SW 1271 (cell line): ENCODE measurements around the gene DNAJB5.
"Not testable (repeated sequence)": the region's sequence is repeated elsewhere in the genome, so short reads cannot be mapped to it uniquely, and the experiment has no call there.

Experiments used
- DNase-seq, 2 experiments: peaks; one replicate each; lab custom pipeline; 2025; lab: John Stamatoyannopoulos, UW

The DNAJB5 gene

DNA sequence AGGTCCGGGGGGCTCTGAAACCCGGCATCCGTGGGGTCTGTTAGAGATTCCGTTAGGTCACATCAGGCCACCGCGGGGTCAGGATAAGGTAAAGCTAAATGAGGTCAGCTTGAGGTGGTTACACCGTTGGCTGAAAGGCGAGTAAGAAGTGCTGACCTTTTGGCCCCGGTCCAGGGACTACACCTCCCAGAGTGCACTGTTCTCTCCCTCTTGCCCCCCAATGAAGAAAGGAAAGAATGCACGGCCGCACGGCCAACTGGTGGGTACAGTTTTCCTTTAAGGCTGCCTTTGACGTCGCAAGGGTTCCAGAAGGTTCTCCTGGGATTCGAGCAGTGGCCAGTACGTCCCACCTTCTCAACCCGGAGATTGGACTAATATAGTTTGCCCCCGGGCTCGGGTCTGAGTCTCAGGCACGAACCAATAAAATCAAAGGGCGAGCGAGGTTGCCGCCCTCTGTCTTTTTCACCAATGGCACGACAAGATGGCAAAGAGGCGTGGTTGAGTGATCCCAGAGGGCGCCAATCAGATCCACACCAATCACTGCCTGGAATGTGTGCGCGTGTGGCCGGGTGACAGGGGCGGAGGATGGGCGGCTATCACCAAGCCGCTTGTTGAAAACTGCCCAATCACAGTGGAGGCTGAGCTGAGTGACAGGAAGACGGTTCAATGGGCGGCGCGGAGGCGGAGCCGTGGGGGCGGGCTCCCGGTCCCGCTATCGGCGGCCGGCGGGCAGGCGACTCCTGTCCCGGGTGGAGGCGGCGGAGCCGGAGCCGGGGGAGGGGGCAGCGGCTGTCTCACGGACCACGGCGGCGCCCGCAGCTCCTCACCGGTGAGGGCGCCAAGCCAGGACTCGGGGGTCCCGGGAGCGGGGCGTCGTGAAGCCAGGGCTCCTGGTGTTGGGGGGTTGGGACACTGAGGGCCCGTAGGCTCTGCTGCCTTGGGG, at the start of gene DNAJB5:
TSS of gene DNAJB5 (plus strand) at position 743 of the 943 bp plus-strand sequence. CDS start 886 bp downstream, outside the sequence.
- DNase-seq: peak; percentile 86 to 96

DNA sequence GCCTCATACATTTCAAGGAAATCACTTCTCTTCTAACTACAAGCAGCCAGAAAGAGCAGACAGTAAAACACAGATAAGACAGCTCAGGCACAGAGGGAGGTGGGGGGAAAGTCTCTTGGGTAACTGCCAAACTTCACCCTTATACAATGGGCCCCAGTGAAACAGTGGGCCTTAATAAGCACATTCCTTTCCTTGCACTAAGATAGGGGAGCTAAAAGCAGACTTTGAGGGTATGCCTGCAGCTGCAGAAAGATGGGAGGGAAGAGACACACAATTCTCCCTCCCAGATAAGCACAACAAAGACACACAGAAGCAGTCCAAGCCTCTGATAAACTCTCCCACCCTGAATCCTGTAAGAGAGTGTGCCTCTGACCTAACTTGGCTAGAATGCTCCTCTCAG, 49.6 kb upstream of the DNAJB5 start:
- not testable (repeated sequence) for DNase-seq

DNA sequence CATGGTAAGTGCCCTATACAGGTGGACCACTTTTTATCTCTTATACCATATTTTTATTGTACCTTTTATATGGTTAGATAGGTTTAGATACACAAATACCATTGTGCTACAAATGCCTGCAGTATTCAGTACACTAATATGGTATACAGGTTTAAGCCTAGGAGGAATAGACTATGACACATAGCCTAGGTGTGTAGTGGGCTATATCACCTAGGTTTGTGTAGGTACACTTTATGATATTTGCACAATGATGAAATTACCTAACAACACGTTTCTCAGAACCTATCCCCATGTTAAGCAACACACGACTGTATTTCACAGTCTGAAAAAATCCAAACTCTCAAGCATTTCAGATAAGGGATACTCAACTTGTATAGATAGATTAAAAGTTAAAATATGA, 41.1 kb upstream of the DNAJB5 start:
- no peak for DNase-seq

DNA sequence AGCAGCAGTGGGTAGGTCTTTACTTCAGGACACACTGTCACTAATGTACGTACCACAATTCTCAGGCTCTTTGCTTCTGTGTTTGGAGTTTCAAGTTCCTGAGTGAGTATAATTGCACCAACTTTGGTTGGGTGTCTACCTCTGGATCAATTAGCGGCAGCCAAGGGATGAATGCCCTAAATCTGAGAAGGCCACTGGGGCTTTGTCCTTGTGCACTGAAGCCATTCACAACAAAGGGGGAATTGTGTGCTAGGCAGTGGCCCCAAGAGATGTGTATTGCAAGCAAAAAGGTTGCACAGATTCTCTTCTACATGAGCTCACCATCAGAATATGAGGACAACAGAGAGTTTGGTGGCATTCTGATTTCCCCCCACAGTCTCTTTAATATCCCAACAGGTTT, 35.3 kb upstream of the DNAJB5 start:
- no peak for DNase-seq

DNA sequence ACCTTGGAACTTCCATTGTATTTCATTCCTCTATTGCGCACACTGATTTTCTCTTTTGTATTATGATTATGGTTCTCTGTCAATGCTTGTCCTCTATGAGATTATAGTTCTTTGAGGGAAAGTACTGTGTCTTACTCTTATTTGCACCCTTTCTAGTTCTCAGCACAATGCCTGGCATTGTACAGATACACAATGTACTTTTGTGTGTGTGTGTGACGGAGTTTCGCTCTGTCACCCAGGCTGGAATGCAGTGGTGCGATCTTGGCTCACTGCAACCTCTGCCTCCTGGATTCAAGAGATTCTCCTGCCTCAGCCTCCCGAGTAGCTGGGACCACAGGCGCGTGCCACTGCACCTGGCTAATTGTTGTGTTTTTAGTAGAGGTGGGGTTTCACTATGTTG, 33.5 kb upstream of the DNAJB5 start:
- not testable (repeated sequence) for DNase-seq

DNA sequence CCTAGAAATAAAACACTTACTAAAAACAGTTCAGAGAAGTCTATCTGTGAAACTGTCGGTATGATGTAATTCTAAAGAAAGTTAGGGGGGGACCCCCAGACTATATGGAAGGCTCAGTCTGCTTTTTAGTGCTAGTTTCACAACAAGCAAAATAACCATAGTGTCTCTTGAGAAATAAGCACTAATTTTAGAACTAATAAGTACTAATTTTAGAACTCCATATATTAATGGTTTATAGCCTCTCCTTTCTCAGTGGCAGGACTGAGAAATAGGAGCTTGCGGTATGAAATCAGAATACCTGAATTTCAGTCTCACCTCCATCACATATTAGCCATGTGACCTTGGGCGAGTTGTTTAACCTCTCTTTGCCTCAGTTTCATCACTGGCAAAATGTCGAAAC, 32.9 kb upstream of the DNAJB5 start:
- no peak for DNase-seq

DNA sequence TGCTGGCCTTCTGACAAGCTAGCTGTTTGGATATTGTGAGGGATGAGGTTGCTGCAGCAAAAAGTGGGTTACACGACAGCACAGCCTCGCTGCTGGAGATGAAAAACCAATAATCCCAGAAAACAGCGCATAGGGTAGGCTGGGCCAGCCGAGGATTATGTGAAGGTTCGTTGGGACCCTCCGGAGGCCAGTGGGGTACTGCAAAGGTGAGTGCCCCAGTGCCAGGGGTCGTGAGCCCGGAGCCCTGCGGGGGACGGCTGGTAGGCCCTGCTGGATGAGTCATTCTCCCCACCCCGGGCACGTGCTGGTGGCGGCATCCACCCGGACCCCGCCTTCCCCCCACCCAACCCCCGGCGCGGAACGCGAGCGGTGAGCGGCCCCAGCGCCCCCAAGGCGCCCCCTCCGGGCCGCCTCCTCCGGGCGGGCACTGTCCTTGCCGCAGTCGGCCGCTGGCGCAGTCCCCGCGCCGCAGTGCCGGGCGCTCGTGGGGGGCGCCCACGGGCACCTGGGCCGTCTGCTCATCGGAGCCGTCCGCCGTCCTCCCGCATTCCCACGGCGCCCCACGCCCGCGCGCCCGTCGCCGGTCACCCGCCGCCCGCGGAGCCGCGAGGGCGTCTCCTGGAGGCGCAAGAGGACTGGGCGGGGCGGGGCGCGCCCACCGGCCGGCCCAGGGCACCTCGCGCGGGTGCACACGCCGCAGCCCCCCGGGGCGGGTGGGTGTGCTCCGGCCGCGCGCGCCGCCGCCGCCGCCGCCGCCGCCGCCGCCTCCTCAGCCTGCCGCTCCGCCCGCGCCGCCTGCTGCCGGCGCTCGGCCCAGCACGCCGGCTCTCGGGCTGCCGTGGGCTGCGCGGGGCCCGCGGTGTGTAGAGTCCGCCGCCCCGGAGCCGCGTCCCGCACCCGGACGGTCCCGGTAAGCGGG, 31.8 kb upstream of the DNAJB5 start, which contains the start of gene PHF24:
TSS of gene PHF24 (plus strand) at position 794 of the 919 bp plus-strand sequence. CDS start 13,014 bp downstream, outside the sequence.
- no peak for DNase-seq

DNA sequence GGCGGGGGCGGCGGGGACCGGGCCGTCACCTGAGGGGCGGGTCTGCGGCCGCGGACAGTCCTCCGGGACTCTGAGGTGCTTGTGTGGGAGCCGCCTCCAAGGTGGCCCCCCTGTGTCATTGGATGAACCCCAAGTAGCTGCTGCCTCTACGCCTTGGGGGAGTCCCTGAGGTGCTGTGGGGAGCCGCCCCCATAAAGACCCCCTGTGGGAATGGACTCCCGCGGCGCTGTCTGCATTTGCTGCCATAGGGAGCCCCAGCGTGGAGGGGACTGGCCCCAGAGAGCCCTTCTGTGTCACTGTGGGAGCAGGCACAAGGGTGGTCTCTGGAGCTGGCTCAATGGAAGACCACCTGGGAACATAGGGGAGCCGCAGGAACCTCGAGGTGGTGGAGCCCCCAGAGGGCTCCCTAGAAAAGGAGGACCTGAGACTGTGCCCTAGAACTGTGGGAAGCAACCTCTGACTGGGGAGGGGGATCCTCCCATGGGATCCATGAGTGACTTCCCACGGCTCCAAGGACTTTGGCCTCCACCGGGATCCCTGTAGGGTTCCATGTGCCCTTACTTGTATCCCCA, 31.0 kb upstream of the DNAJB5 start:
- no peak for DNase-seq

DNA sequence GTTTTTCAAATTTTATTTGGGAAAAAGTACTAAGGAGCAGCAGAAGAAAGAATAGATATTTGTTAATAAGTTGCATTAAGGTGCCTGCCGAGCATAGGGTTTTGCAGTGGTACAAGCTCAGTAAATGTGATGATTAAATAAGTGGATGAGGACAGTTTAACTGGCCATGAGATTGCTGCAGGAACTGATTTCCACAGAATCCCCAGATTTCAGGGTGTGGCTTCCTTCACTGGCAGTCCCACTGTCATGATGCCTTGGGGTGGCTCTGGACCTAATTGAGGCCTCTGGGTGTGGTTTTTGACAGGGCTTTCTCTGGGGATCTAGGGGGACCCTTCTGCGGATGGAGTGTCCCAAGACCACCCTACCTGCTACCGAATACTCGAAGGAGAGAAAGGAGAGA, 30.1 kb upstream of the DNAJB5 start:
- DNase-seq: no peak

DNA sequence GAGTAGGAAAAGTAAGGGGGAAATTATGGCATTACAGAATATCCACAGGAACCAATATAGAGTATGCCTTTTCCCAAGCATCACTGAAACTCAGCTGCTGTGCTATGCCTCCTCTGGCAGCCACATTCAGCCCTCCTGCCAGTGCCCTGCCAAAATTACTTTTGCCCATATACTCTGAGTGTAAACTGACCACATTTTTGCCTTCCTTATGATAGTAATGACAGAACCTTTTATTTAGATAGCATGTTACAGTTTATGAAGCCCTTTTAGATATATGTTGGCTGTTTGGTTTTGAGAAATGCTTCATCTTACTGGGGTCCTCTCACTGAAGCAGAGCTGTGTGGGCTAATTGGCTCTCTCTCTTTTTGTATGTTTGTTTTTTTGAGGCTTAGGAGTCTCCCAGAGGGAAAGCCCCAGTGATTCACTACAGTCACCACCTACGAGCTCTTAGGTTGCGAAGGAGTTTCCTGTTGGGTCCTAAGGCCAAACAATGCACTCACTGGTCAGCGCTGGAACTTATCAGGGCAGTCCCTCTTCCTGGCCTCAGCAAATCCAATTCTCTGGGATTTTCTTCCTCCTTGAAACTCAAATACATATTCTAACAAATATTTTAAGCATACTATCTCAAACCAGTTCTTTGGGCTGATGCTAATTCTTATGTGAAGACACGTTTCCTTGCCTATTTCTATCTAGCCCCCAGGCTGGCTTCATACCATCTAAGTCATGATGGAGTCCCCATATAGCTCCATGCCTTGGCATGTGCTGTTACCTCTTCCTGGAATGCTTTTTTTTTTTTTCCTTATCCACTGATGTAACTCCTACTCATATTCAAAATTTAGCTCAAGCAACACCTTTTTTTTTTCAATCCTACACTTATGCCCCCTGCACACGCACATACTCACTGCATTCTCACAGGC, 27.7 kb upstream of the DNAJB5 start:
- peak; percentile 8 to 17 for DNase-seq

DNA sequence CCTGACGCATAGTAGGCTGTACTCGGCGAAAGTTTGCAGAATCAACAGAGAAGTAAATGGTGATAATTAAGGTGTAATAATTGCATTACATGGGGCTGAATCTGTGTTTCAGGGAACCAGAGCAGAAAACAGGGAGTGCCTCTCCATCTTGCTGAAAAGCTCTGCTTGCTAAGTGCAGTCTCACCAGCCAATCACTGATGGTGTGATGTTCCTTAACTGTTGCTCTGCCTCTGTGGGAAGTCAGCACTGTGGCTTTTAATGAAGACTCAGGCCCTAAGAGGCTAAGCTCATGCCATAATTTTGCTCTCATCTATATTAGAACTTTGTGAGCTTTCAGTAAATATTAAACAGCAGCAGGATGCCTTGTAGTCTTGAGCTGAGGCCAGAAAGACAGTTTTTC, 27.0 kb upstream of the DNAJB5 start:
- DNase-seq: no peak

DNA sequence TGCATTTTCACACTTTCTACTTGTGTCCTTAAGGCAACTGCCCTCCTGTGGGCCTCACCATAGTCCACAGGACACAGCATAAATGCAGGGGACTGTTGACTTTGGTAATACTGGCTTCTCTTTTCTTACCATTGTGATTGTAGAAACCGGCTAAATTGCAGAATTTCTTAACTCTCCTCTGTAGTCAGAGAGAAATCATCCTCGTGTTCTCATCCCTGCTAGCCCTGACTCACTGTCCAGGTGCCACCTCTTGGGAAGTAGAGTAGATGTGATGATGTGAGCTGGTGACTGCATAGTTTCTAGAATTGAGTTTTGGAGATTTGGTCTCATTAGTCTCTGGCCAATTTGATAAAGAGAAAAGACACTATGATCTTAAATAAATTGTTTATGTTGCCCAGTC, 26.0 kb upstream of the DNAJB5 start:
- DNase-seq: no peak

DNA sequence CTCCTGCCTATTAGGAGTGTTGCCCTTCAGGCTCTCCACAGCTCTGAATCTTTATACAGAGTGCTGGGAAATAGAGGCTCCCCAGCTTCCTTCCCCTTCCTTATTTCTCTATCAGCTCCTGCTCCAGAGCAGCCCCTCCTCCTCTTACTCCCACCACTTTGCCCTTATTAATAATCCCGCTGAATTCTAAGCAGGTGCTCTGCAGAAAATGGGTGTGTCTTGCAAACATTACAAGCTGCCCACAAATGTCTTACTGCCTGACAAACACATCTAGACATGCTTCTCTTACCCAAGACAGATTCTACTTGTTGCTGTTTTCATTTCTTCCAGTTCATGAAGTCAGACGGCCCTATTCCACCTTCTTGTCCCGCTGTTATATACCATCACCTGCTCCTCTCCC, 25.1 kb upstream of the DNAJB5 start:
- DNase-seq: no peak

DNA sequence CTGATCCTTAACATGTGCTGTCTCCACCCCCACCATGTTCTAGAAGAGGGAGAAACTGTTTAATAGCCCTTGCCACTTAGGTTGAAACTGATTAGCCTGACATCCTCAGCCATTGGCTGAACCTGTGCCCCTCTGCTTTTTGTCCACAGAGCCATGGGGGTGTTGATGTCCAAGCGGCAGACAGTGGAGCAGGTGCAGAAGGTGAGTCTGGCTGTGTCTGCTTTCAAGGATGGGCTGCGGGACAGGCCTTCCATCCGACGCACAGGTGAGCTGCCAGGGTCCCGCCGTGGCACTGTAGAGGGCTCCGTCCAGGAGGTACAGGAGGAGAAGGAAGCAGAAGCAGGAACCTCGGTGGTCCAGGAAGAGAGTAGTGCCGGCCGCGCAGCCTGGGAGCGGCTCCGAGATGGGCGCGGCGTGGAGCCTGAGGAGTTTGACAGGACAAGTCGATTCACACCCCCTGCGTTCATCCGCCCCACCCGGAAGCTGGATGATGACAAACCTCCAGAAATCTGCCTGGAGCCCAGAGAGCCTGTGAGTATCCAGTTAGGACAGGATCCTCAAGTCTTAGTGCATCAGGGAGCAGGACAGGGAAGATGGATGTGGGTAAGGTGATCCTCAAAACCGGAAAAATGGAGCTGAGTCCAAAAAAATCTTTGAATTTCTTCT, 18.3 kb upstream of the DNAJB5 start:
- no peak for DNase-seq

DNA sequence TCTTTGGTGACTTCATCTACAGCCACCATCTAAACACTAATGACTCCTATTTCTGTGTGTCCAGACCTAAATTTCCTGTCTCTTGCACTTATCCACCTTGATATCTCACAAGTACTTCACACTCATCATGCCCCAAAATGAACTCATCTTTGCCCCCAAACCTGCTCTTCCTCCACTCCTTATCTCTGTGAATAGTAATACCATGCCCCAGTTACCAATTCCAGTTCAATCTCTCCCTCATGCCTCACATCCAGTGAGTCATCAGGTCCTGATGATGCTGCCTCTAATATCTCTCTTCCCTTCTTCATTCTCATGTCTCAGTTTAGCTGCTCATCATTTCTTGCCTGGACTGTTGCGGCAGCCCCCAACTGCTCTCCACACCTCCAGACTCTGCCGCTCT, 14.9 kb upstream of the DNAJB5 start:
- DNase-seq: no peak

DNA sequence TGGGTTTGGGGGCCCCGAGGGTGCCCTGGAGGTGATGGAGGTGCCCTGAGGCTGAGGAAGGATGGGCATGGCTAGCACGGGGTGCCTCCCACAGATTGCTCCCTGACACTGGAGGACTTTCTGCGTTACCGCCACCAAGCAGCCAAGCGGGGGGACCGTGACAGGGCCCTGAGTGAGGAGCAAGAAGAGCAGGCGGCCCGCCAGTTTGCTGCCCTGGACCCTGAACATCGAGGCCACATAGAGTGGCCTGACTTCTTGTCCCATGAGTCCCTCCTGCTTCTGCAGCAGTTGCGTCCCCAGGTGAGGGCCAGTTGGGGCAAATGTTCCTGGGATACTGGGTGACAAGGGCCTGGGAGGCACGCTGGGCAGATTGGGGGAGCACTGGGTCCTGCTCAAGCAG, 13.1 kb upstream of the DNAJB5 start:
- DNase-seq: no peak

DNA sequence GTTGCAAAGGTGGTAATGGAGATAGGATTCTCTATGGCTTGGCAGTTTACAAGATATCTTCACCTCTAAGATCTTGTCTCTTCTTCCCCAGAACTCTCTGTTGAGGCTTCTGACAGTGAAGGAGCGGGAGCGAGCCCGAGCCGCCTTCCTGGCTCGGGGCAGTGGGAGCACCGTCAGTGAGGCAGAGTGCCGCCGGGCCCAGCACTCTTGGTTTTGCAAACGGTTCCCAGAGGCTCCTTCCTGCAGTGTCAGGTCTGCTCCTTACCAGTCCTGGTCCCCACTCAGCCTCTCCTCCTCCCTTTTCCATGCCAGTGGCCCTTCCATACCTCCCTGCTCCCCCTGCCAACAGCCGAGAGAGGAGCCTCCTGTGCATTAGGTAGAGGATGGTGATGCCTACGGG, 12.6 kb upstream of the DNAJB5 start:
- no peak for DNase-seq

DNA sequence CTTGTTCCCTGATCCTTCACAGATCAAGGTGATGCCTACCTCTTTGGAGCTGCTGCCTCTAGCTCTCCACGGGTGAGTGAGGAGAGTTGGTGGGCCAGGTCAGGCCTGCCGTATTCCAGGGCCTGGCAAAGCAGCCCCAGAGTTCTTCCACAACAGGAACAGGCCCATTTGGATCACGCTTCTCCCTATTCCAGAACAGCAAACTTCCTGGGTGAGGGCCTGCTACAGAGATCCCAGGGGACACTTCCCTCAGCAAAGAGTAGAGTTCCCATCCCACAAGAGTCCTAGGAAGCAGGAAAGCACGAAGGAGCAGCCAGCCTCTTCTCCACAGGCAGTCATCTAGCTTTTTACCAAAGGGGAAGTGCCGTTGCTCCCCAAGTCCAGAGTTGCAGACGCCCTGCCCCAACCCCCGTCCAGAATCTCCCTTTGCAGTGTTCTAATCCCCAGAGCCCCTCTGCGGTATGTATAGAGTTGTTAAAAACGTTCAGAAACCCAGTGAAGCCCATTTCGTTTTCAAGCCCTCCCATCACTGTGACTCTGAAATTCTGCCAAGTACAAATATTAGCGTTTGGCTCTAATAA, 9.3 kb upstream of the DNAJB5 start:
- DNase-seq: no peak

DNA sequence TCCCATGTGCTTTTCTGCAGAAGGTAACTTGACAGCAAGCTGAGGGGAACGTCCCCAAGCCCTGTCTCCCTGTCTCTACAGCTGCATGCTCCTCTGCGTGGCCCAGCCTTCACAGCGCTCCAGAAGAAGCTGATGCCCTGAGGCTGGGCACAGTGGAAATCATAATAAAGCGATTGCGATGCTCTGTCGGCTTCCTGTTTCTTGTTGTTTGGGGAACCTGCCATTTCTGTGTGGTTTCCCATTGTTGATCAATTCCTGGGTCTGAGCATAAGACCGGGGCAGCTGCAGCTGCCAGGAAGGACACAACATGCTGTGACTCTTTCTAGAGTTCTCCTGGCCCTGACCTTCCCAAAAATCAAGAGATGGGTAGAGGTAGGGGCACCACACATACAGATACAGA, 7.2 kb upstream of the DNAJB5 start:
- DNase-seq: no peak

DNA sequence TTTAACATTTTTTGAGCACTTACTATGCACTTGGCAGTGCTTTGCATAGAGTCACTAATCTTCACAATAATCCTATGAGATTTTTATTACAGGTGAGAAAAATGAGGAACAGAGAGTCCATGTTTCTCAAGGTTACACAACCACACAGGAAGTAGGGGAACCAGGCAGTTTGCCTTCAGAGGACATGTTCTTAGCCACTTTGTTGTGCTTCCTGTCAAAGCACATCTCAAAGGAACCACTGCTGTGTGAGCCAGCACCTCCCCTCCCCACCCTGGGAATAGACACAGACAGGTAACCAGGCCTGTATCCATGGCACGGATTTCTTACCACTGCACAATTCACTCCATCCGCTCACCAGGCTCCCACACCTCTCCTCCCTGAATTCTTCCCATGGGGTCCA, 6.3 kb upstream of the DNAJB5 start:
- no peak for DNase-seq
